22Rv1 (cell line): ENCODE data around the gene ZNF493.

ENCODE experiments used
- H3K27ac ChIP-seq: fragments of 450-650 bp; 2 replicates; pipeline ENCODE4 v1.5.1; 2017
- ZFX ChIP-seq: fragments of 450-650 bp; IDR thresholded peaks from 2 replicates; pipeline ENCODE4 v1.6.1; 2017; ENCODE audit warnings: antibody characterized with exemption, borderline replicate concordance
- TF ChIP-seq, protein P1 (sequence below): fragments of 450-650 bp; IDR thresholded peaks from 2 replicates; pipeline ENCODE4 v1.5.1; 2017; ENCODE audit warnings: mild to moderate bottlenecking

The ZNF493 gene

DNA sequence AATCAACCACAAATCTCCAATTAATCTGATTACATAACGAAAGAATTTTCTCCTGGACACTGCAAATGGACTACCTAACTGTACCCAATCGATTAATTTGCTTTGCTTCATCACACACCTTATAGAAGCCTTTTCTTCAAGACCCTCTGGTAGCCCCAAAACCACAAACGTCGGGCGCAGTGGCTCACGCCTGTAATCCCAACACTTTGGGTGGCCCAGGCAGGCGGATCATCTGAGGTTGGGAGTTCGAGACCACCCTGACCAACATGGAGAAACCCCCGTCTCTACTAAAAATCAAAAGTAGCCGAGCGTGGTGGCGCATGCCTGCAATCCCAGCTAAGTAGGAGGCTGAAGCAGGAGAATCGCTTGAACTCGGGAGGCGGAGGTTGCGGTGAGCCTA, 65.6 kb downstream of the ZNF493 start:
- TF ChIP-seq, protein P1, sequence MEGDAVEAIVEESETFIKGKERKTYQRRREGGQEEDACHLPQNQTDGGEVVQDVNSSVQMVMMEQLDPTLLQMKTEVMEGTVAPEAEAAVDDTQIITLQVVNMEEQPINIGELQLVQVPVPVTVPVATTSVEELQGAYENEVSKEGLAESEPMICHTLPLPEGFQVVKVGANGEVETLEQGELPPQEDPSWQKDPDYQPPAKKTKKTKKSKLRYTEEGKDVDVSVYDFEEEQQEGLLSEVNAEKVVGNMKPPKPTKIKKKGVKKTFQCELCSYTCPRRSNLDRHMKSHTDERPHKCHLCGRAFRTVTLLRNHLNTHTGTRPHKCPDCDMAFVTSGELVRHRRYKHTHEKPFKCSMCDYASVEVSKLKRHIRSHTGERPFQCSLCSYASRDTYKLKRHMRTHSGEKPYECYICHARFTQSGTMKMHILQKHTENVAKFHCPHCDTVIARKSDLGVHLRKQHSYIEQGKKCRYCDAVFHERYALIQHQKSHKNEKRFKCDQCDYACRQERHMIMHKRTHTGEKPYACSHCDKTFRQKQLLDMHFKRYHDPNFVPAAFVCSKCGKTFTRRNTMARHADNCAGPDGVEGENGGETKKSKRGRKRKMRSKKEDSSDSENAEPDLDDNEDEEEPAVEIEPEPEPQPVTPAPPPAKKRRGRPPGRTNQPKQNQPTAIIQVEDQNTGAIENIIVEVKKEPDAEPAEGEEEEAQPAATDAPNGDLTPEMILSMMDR = no peak
- TF ChIP-seq ZFX = no peak
- H3K27ac ChIP-seq = no peak overlapping the region

DNA sequence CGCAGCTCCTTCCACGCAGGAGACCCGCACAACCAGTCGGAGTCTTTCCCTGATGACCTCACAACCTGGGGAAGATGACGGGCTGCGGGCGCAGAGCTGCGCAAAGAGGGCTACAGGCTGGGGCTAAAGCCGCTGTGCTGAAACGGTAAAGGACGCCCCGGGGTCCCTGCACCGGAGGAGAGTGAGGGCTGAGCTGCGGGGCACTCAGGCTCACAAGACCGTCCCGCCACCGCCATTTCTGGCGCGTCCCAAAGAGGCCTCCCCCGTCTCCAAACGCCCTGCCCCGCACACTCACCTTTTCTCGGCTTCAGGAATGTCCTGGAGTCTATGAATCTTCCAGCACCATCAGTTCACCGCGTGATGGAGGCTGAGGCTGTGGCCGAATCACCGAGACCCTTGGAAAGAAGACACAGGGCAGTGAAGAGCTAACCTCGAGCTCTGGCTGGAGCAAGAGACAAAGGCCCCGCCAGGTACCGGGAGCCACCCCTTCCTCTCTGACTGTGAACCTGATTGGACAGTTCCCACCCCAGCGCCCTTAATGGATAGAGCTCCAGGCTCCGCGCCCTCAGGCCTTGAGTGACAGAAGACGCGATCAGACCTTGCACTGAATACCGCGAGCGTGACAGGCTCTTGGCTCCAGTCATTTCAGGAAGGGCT, 66.6 kb downstream of the ZNF493 start:
- H3K27ac ChIP-seq = peak overlapping the region; percentile 40
- TF ChIP-seq, protein P1 = no peak
- no peak for TF ChIP-seq ZFX

DNA sequence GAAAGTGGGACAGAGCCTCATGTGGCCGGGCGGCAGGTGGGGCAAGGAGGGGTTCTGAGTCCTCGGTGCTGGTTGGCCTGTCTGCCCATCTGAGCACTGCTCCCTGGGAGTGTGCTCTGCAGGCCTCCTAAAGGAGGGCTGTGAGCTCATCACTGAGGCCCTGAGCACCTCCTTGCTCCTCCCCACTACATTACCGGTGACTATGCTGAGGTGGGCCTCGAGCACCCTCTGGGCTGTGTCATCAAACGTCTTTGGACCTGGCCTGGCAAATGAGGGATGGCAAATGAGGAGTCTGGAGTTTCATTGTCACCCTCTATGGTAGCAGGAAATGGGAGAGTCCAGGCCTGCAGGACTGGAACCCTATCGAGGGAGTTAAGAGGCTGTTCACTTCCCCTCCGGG, 69.7 kb downstream of the ZNF493 start:
- TF ChIP-seq, protein P1 = no peak
- no peak for TF ChIP-seq ZFX
- no peak overlapping the region for H3K27ac ChIP-seq

DNA sequence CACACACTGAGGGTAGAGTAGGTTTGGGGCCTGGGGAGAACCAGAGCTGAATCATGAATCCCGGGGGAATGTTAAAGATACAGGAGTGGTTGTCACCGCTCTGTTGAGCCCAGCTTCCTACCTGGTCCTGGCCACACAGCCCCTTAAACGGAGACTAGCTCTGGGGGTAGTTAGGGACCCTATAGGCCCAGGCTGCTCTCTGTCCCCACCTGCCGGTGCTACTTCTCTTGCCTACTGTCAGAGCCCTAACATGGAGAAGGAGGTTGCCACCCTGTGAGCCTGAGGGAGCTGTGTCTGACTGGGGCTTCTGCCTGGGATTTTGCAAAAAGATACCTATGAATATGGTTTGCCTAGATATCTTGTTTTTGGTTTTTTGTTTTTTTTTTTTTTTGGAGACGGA, 71.9 kb downstream of the ZNF493 start:
- no peak overlapping the region for H3K27ac ChIP-seq
- TF ChIP-seq ZFX = no peak
- TF ChIP-seq, protein P1 = peak; percentile 47

DNA sequence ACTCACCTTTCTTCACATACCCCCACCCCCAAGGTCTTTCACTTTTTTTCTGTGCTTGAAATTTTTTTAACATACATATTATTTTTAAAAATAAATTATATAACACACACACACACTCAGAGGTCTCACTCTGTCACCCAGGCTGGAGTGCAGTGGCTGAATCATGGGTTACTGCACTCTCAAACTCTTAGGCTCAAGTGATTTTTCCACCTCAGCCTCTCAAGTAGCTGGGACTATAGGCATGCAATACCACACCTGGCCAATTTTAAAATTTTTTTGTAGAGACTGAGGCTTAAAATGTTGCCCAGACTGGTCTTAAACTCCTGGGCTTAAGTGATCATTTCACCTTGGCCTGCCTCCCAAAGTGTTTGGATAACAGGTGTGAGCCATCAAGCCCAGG, 75.6 kb downstream of the ZNF493 start:
- TF ChIP-seq, protein P1 = no peak
- no peak for TF ChIP-seq ZFX

DNA sequence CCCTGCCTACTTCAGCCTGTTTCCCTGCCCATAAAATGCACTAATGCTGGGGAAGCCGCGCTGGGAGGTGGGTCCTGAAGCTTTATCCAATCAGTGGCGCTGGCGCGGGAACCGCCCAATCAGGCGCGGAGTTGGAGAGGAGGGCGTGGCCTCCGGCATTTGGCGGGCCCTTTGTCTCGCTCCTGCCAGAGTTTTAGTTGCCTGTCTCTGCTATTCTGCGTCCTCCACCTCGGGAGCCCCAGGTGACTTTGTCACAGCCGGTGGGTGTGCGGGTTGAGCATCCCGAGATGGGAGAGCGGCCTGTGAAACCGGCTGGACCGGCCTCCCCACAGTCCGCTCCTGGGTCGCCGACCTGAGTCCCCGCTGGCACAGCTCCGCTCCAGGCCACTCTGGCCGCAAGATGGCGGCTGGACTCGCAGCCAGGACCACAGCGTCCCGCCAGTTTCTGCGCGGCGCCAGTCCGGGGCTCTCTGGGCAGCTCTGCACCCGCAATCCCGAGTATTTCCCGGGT, 77.8 kb downstream of the ZNF493 start:
- peak overlapping the region; percentile 86 for H3K27ac ChIP-seq
- TF ChIP-seq, protein P1 = no peak; the same call in 1 of the 2 replicates
- TF ChIP-seq ZFX = no peak

More for the DNA sequence above, 75.6 kb downstream of the ZNF493 start:
- no peak overlapping the region for H3K27ac ChIP-seq
